HepG2 (cell line): Measurements from ENCODE around the gene NOP56. TPM values are rescaled to one million over a fixed set of nuclear protein-coding genes. Genes with fewer than 3 reads are reported as not detected.

Experiments
- AKAP8 ChIP-seq: sonication (generic); formaldehyde crosslinking; IDR thresholded peaks from 2 replicates; pipeline ENCODE4 v1.5.1; 2020; ENCODE audit warnings: mild to moderate bottlenecking, missing genetic modification reagents
- HHEX ChIP-seq: IDR thresholded peaks from 2 replicates; pipeline ENCODE4 v1.6.1; 2016; ENCODE audit warnings: control low read depth
- HNRNPL ChIP-seq: fragments of 200-400 bp; formaldehyde crosslinking; IDR thresholded peaks from 2 replicates; pipeline ENCODE4 v1.6.1; 2017; ENCODE audit warnings: mild to moderate bottlenecking, low read depth, low read length
- KDM1A ChIP-seq: IDR thresholded peaks from 2 replicates; pipeline ENCODE4 v1.6.1; 2016; ENCODE audit warnings: missing compliant biosample characterization
- KLF11 ChIP-seq: IDR thresholded peaks from 2 replicates; pipeline ENCODE4 v1.6.1; 2016; ENCODE audit warnings: missing compliant biosample characterization
- MBD4 ChIP-seq: IDR thresholded peaks from 2 replicates; pipeline ENCODE4 v1.6.1; 2012; ENCODE audit warnings: low read length, inconsistent platforms, borderline replicate concordance
- MYC ChIP-seq: sonication (generic); formaldehyde crosslinking; IDR thresholded peaks from 2 replicates; pipeline ENCODE4 v1.9.0; 2021; ENCODE audit warnings: missing genetic modification reagents, borderline replicate concordance
- ZNF382 ChIP-seq: sonication (generic); formaldehyde crosslinking; IDR thresholded peaks from 2 replicates; pipeline ENCODE4 v1.5.0; 2020; ENCODE audit warnings: missing genetic modification reagents, mild to moderate bottlenecking, borderline replicate concordance
- ZNF644 ChIP-seq: IDR thresholded peaks from 2 replicates; pipeline ENCODE4 v1.6.1; 2016; ENCODE audit warnings: low read depth
- ZNF678 ChIP-seq: sonication (generic); formaldehyde crosslinking; IDR thresholded peaks from 2 replicates; pipeline ENCODE4 v1.4.0; 2020; ENCODE audit warnings: mild to moderate bottlenecking, missing genetic modification reagents
- polyA plus RNA-seq, 8 experiments: library from polyadenylated mRNA; depleted of rRNA in 3 of 8; stranded (reverse) in 7 of 8; unstranded in 1 of 8; fragments of >200 nt; fragmentation: Illumina TruSeq in 4 of 8; extraction: Trizol in 4 of 8; gene quantifications; 2 replicates each; pipeline versions ENCODE4 v1.2.1 to v1.2.3, GENCODE V29; 2011 to 2016; ENCODE audit warnings: low read depth in 4 of 8, missing spikeins in 1 of 8, mixed read lengths in 1 of 8; ENCODE audit not compliant: insufficient read depth in 1 of 8
- total RNA-seq, 5 experiments: library from RNA; depleted of rRNA; stranded (reverse); fragments of >200 nt; fragmentation: Illumina TruSeq; extraction: Trizol; gene quantifications; 2 replicates each; pipeline ENCODE4 v1.2.3, GENCODE V29; 2016; ENCODE audit warnings: low read depth in 1 of 5
- TF ChIP-seq, protein P1 (sequence below), 2 experiments: sonication (generic) in 1 of 2; formaldehyde crosslinking in 1 of 2; IDR thresholded peaks; 2 replicates each; pipeline versions ENCODE4 v1.4.0 to v1.6.1; 2018 to 2020; ENCODE audit warnings: missing genetic modification reagents in 2 of 2, borderline replicate concordance in 1 of 2, low read depth in 1 of 2, mild to moderate bottlenecking in 1 of 2, missing biosample characterization in 1 of 2
- TF ChIP-seq, protein P2 (sequence below): sonication (generic); formaldehyde crosslinking; IDR thresholded peaks from 2 replicates; pipeline ENCODE4 v1.4.0; 2020; ENCODE audit warnings: missing genetic modification reagents
- TF ChIP-seq, protein P3 (sequence below): sonication (generic); formaldehyde crosslinking; IDR thresholded peaks from 2 replicates; pipeline ENCODE4 v1.8.0; 2022; ENCODE audit warnings: missing genetic modification reagents, low read depth, mild to moderate bottlenecking, borderline replicate concordance
- TF ChIP-seq, protein P4 (sequence below): sonication (generic); formaldehyde crosslinking; IDR thresholded peaks from 2 replicates; pipeline ENCODE4 v1.5.0; 2020; ENCODE audit warnings: mild to moderate bottlenecking, missing genetic modification reagents
- TF ChIP-seq, protein P5 (sequence below): sonication (generic); formaldehyde crosslinking; IDR thresholded peaks from 2 replicates; pipeline ENCODE4 v1.4.0; 2020; ENCODE audit warnings: low read depth, missing genetic modification reagents

Gene NOP56
- total and polyA plus RNA-seq, 2 of the 13 experiments (the other 11 are each of a cell fraction or from before 2014, with no cell fraction given) = 369 to 1,116 TPM

DNA sequence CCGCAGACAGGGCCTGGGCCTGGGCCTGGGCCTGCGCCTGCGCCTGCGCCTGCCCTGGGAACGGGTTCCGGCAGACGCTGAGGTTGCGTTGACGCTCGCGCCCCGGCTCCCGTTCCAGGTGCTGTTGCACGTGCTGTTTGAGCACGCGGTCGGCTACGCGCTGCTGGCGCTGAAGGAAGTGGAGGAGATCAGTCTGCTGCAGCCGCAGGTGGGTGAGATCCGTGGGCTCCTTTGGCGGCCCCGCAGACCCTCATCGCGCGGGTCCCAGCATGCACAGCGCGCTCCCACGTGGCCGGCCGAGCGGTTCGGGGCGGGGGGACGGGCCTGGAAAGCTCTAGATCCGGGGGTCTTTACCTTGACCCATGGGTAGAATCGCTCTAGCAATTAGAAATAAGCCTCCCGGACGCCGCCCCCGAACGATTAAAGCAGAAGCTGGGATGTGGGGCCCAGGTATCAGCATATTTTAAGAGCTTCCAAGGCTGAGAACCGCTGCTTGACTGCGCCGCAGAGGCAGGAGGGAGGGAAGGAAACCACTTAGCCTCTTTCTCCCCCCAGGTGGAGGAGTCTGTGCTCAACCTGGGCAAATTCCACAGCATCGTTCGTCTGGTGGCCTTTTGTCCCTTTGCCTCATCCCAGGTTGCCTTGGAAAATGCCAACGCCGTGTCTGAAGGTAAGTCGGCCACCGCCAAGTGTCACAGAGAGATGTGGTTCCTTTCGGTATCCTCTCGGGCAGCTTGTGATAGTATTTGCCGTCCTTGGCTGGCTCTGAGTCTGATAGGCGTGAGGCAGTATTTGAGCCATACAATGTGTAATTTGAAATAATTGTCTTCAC, 508 bp downstream of the NOP56 start (continued):
- TF ChIP-seq MBD4 (no peak), ZNF644 (CRISPR knock-in tag) (no peak), AKAP8 (peak; percentile 85; the same call in 1 of the 2 replicates), HNRNPL (no peak), HHEX (CRISPR knock-in tag) (no peak), KLF11 (CRISPR knock-in tag) (peak; percentile 11; the same call in 1 of the 2 replicates), ZNF678 (CRISPR knock-in tag) (peak; percentile 98), ZNF382 (CRISPR knock-in tag) (no peak), KDM1A (CRISPR knock-in tag) (no peak), MYC (peak; percentile 98)
- TF ChIP-seq, protein P1, sequence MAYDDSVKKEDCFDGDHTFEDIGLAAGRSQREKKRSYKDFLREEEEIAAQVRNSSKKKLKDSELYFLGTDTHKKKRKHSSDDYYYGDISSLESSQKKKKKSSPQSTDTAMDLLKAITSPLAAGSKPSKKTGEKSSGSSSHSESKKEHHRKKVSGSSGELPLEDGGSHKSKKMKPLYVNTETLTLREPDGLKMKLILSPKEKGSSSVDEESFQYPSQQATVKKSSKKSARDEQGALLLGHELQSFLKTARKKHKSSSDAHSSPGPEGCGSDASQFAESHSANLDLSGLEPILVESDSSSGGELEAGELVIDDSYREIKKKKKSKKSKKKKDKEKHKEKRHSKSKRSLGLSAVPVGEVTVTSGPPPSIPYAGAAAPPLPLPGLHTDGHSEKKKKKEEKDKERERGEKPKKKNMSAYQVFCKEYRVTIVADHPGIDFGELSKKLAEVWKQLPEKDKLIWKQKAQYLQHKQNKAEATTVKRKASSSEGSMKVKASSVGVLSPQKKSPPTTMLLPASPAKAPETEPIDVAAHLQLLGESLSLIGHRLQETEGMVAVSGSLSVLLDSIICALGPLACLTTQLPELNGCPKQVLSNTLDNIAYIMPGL (CRISPR knock-in tag; IDR thresholded peaks at IDR 0.05; ENCODE audit: borderline replicate concordance in 1 of 2, low read depth in 1 of 2) = peak; percentile 77 to 93
- TF ChIP-seq, protein P2, sequence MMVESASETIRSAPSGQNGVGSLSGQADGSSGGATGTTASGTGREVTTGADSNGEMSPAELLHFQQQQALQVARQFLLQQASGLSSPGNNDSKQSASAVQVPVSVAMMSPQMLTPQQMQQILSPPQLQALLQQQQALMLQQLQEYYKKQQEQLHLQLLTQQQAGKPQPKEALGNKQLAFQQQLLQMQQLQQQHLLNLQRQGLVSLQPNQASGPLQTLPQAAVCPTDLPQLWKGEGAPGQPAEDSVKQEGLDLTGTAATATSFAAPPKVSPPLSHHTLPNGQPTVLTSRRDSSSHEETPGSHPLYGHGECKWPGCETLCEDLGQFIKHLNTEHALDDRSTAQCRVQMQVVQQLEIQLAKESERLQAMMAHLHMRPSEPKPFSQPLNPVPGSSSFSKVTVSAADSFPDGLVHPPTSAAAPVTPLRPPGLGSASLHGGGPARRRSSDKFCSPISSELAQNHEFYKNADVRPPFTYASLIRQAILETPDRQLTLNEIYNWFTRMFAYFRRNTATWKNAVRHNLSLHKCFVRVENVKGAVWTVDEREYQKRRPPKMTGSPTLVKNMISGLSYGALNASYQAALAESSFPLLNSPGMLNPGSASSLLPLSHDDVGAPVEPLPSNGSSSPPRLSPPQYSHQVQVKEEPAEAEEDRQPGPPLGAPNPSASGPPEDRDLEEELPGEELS (CRISPR knock-in tag) = no peak; the same call in 1 of the 2 replicates
- TF ChIP-seq, protein P3, sequence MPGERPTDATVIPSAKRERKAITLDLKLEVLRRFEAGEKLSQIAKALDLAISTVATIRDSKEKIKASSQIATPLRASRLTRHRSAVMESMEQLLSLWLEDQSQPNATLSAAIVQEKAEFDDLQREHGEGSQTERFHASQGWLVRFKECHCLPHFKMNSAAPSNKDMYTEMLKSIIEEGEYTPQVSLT = no peak; the same call in 1 of the 2 replicates
- TF ChIP-seq, protein P4, sequence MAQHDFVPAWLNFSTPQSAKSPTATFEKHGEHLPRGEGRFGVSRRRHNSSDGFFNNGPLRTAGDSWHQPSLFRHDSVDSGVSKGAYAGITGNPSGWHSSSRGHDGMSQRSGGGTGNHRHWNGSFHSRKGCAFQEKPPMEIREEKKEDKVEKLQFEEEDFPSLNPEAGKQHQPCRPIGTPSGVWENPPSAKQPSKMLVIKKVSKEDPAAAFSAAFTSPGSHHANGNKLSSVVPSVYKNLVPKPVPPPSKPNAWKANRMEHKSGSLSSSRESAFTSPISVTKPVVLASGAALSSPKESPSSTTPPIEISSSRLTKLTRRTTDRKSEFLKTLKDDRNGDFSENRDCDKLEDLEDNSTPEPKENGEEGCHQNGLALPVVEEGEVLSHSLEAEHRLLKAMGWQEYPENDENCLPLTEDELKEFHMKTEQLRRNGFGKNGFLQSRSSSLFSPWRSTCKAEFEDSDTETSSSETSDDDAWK = no peak
- TF ChIP-seq, protein P5, sequence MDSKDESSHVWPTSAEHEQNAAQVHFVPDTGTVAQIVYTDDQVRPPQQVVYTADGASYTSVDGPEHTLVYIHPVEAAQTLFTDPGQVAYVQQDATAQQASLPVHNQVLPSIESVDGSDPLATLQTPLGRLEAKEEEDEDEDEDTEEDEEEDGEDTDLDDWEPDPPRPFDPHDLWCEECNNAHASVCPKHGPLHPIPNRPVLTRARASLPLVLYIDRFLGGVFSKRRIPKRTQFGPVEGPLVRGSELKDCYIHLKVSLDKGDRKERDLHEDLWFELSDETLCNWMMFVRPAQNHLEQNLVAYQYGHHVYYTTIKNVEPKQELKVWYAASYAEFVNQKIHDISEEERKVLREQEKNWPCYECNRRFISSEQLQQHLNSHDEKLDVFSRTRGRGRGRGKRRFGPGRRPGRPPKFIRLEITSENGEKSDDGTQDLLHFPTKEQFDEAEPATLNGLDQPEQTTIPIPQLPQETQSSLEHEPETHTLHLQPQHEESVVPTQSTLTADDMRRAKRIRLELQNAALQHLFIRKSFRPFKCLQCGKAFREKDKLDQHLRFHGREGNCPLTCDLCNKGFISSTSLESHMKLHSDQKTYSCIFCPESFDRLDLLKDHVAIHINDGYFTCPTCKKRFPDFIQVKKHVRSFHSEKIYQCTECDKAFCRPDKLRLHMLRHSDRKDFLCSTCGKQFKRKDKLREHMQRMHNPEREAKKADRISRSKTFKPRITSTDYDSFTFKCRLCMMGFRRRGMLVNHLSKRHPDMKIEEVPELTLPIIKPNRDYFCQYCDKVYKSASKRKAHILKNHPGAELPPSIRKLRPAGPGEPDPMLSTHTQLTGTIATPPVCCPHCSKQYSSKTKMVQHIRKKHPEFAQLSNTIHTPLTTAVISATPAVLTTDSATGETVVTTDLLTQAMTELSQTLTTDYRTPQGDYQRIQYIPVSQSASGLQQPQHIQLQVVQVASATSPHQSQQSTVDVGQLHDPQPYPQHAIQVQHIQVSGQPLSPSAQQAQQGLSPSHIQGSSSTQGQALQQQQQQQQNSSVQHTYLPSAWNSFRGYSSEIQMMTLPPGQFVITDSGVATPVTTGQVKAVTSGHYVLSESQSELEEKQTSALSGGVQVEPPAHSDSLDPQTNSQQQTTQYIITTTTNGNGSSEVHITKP = no peak; the same call in 1 of the 2 replicates
